Endothelial cell of umbilical vein (primary cell): ENCODE measurements around the gene NRCAM. TPM values are rescaled to one million over a fixed set of nuclear protein-coding genes. Genes with fewer than 3 reads are reported as not detected.

Experiments used
- BruUV-seq: library from RNA; stranded (reverse); fragments of 400-500 nt; replicated peaks from 2 replicates; lab custom pipeline; 2021; lab: Mats Ljungman, UMichigan
- CTCF ChIA-PET: fragments of 300-600, 350-600 bp; sonication (Branson Sonifier 250); formaldehyde crosslinking; loops from one replicate; lab custom pipeline; 2021; ENCODE audit warnings: antibody characterized with exemption, inconsistent platforms; lab: Charles Lee
- POLR2A ChIA-PET: fragments of 300-600, 350-600 bp; sonication (Branson Sonifier 250); formaldehyde crosslinking; loops from one replicate; lab custom pipeline; 2021; ENCODE audit warnings: antibody characterized with exemption, inconsistent platforms; lab: Charles Lee
- DNase-seq: peaks from one replicate; pipeline ENCODE4 v3.0.0-alpha.2; 2011; ENCODE audit warnings: low read depth, low spot score
- FAIRE-seq: peaks from 2 replicates; lab custom pipeline; 2011; peaks lifted over from hg19 to GRCh38; lab: Jason Lieb, UNC
- H2AFZ ChIP-seq: 2 replicates; pipeline ENCODE4 v1.6.0; 2012; ENCODE audit warnings: low read depth, low read length, control low read depth, inconsistent platforms
- H3K27ac ChIP-seq: 2 replicates; pipeline ENCODE4 v1.5.1; 2011; ENCODE audit warnings: low read depth, mild to moderate bottlenecking, control low read depth, low read length, moderate library complexity; ENCODE audit not compliant: insufficient read depth
- H3K27me3 ChIP-seq, 2 experiments: 2 replicates each; pipeline versions ENCODE4 v1.6.0 to v1.6.1; 2011; ENCODE audit warnings: low read length in 2 of 2, mixed read lengths in 1 of 2; ENCODE audit not compliant: control insufficient read depth in 2 of 2, insufficient read depth in 2 of 2
- H3K36me3 ChIP-seq, 2 experiments: 2 replicates in 1 of 2; 3 replicates in 1 of 2; pipeline ENCODE4 v1.5.1; 2011; ENCODE audit warnings: low read length in 2 of 2, mild to moderate bottlenecking in 1 of 2, moderate library complexity in 1 of 2; ENCODE audit not compliant: control insufficient read depth in 2 of 2, insufficient read depth in 2 of 2; ENCODE audit errors: extremely low read depth in 1 of 2
- H3K4me1 ChIP-seq: 3 replicates; pipeline ENCODE4 v1.5.1; 2011; ENCODE audit warnings: mild to moderate bottlenecking, low read length; ENCODE audit not compliant: control insufficient read depth, insufficient read depth; ENCODE audit errors: extremely low read depth
- H3K4me2 ChIP-seq: 2 replicates; pipeline ENCODE4 v1.6.1; 2011; ENCODE audit warnings: low read length, control low read depth, mixed read lengths; ENCODE audit not compliant: insufficient read depth
- H3K4me3 ChIP-seq, 3 experiments: fragments of 200-600 bp in 1 of 3; sonication (generic), shearing (Covaris generic) in 1 of 3; replicated peaks in 1 of 3; 2 replicates each; pipeline ENCODE4 v1.5.1; 2011 to 2016; ENCODE audit warnings: control low read depth in 3 of 3, low read length in 3 of 3, mild to moderate bottlenecking in 2 of 3, inconsistent platforms in 1 of 3, low read depth in 1 of 3, moderate library complexity in 1 of 3; ENCODE audit not compliant: insufficient read depth in 1 of 3
- H3K79me2 ChIP-seq: 2 replicates; pipeline ENCODE4 v1.6.0; 2012; ENCODE audit warnings: low read length, inconsistent platforms; ENCODE audit not compliant: control insufficient read depth, insufficient read depth
- H3K9ac ChIP-seq: replicated peaks from 2 replicates; pipeline ENCODE3; 2011; ENCODE audit warnings: low read length, control low read depth; ENCODE audit not compliant: insufficient read depth; ENCODE audit errors: extremely low read depth
- H3K9me1 ChIP-seq: replicated peaks from 3 replicates; pipeline ENCODE4 v1.6.0; 2011; ENCODE audit warnings: mild to moderate bottlenecking, low read length; ENCODE audit not compliant: control insufficient read depth, insufficient read depth; ENCODE audit errors: extremely low read depth
- H3K9me3 ChIP-seq: replicated peaks from 2 replicates; pipeline ENCODE4 v1.5.1; 2012; ENCODE audit warnings: low read length, inconsistent platforms; ENCODE audit not compliant: control insufficient read depth, insufficient read depth
- H4K20me1 ChIP-seq: replicated peaks from 2 replicates; pipeline ENCODE3; 2011; ENCODE audit warnings: mild to moderate bottlenecking, low read length; ENCODE audit not compliant: control insufficient read depth, insufficient read depth; ENCODE audit errors: extremely low read depth
- CTCF ChIP-seq, 2 donors: IDR thresholded peaks; 1 replicate in 1 of 2; 2 replicates in 1 of 2; pipeline ENCODE4 v1.5.1; 2011; ENCODE audit warnings: low read length in 2 of 2, mild to moderate bottlenecking in 2 of 2, moderate library complexity in 2 of 2, control low read depth in 1 of 2, inconsistent platforms in 1 of 2, low read depth in 1 of 2; ENCODE audit not compliant: insufficient read depth in 1 of 2; ENCODE audit errors: extremely low read depth in 1 of 2
- EZH2 ChIP-seq: IDR thresholded peaks from 2 replicates; pipeline ENCODE4 v1.6.1; 2012; ENCODE audit warnings: borderline replicate concordance, low read depth, mild to moderate bottlenecking, moderate library complexity, low read length, inconsistent platforms; ENCODE audit not compliant: severe bottlenecking
- FOS ChIP-seq: IDR thresholded peaks from 2 replicates; pipeline ENCODE4 v1.6.1; 2011; ENCODE audit warnings: mild to moderate bottlenecking, low read length, moderate library complexity, borderline replicate concordance; ENCODE audit not compliant: insufficient read depth
- GATA2 ChIP-seq: IDR thresholded peaks from 2 replicates; pipeline ENCODE4 v1.7.0; 2011; ENCODE audit warnings: low read depth, mild to moderate bottlenecking, moderate library complexity, mixed read lengths, low read length; ENCODE audit not compliant: insufficient read length, insufficient read depth
- JUN ChIP-seq: IDR thresholded peaks from 2 replicates; pipeline ENCODE4 v1.6.1; 2011; ENCODE audit warnings: borderline replicate concordance, low read depth; ENCODE audit not compliant: insufficient read length, insufficient read depth
- MAX ChIP-seq: IDR thresholded peaks from 2 replicates; pipeline ENCODE4 v1.6.1; 2011; ENCODE audit not compliant: insufficient read depth, insufficient read length
- MYC ChIP-seq: IDR thresholded peaks from one replicate; pipeline ENCODE4 v1.6.1; 2011; ENCODE audit warnings: mild to moderate bottlenecking, low read depth, low read length
- POLR2A ChIP-seq: IDR thresholded peaks from 2 replicates; pipeline ENCODE4 v1.6.1; 2012; ENCODE audit warnings: low read depth, mild to moderate bottlenecking, control low read depth, low read length
- POLR2AphosphoS5 ChIP-seq: IDR thresholded peaks from 2 replicates; pipeline ENCODE4 v1.6.1; 2012; ENCODE audit warnings: low read depth, mild to moderate bottlenecking, control low read depth, low read length, moderate library complexity; ENCODE audit not compliant: insufficient read depth
- dilution Hi-C: fragments of 300-500 bp; cut with MboI; formaldehyde crosslinking; loops from one replicate; pipeline ENCODE4 v1.15.0; 2019; ENCODE audit warnings: low sequenced_read_pairs; ENCODE audit not compliant: extremely low pct_ligation_motif_present
- intact Hi-C: fragments of 100-400 bp; cut with micrococcal nuclease; formaldehyde crosslinking; loops from one replicate; pipeline ENCODE4 v1.10.0; 2022
- polyA plus RNA-seq, 4 experiments: library from polyadenylated mRNA; depleted of rRNA in 3 of 4; stranded (reverse) in 3 of 4; unstranded in 1 of 4; fragments of >200 nt; gene quantifications; 2 replicates each; pipeline versions ENCODE4 v1.2.1 to v1.2.3, GENCODE V29; 2011 to 2012; ENCODE audit warnings: missing spikeins in 1 of 4
- total RNA-seq: library from RNA; stranded (reverse); gene quantifications from 2 replicates; pipeline ENCODE4 v1.2.3, GENCODE V29; 2021

NRCAM gene
- total and polyA plus RNA-seq, 2 donors (not counting 3 experiments of a cell fraction or from before 2014, with no cell fraction given), result 26.0 to 47.6 TPM

- intact Hi-C loops, result no loop called here
- H3K27ac ChIP-seq, result no peak overlapping the region
- FAIRE-seq, result no peak
Measured at GRCh38 chr7:108307194-108307593, 149.0 kb downstream of the NRCAM start.

More at GRCh38 chr7:108307194-108307593, 149.0 kb downstream of the NRCAM start:
- Histone ChIP-seq H3K9me3 (no peaks in the 10 kb centered on the region), H3K4me1 (peaks cover 45% of the 10 kb centered on the region), H3K27me3 (no peaks in the 10 kb centered on the region), H3K4me2 (no peak overlapping the region), H3K36me3 (no peaks in the 10 kb centered on the region), H3K79me2 (peaks cover 24% of the 10 kb centered on the region), H3K9ac (no peak overlapping the region), H2AFZ (no peak overlapping the region), H3K4me3 (no peak overlapping the region), H3K9me1 (no peaks in the 10 kb centered on the region), H4K20me1 (no peaks in the 10 kb centered on the region)
- TF ChIP-seq MYC (no peak), GATA2 (no peak), FOS (no peak), EZH2 (no peak), POLR2AphosphoS5 (no peak), MAX (no peak), CTCF (IDR thresholded peaks at IDR 0.05; ENCODE audit: extremely low read depth in 1 of 2, insufficient read depth in 1 of 2, low read depth in 1 of 2, low read length in 2 of 2) (no peak), POLR2A (no peak), JUN (no peak)
- ChIA-PET CTCF (interaction anchor here (0.7 to 3.6 kb wide), 2 partner anchors 9 to 114 kb away, joined by 3 to 23 read pairs; no protein-coding TSS in a partner anchor), POLR2A (no interaction called here)
- BruUV-seq, result no TSS peak
- no peak for DNase-seq
- dilution Hi-C loops, result no loop called here
